H1 (cell line): ENCODE data around the gene ZNF771. TPM values are rescaled to one million over a fixed set of nuclear protein-coding genes. Genes with fewer than 3 reads are reported as not detected.

Experiments used
- KDM1A ChIP-seq: fragments of 200-600, 300-600 bp; sonication (generic); IDR thresholded peaks from 2 replicates; pipeline ENCODE4 v1.7.1; 2016; ENCODE audit warnings: mild to moderate bottlenecking, low read length, borderline replicate concordance
- PHF8 ChIP-seq: fragments of 200-600 bp; sonication (generic); conservative IDR thresholded peaks from 2 replicates; pipeline ENCODE4 v1.7.1; 2012; ENCODE audit warnings: low read depth, mild to moderate bottlenecking, inconsistent platforms, low read length, moderate library complexity
- polyA plus RNA-seq, 7 experiments: library from polyadenylated mRNA; depleted of rRNA in 3 of 7; stranded (reverse) in 5 of 7; unstranded in 2 of 7; fragments of >200 nt in 5 of 7; fragments of 200-250 nt in 2 of 7; gene quantifications; 1 replicate in 5 of 7; 2 replicates in 1 of 7; 4 replicates in 1 of 7; pipeline versions ENCODE4 v1.2.1 to v1.2.3, GENCODE V29; 2011 to 2013; ENCODE audit warnings: missing spikeins in 2 of 7, mixed read lengths in 2 of 7
- total RNA-seq: library from RNA; stranded (reverse); fragmentation: NEBNext Ultra II Directional; extraction: Animal tissue kit (Norgen Biotek cat#: 25700); gene quantifications from 2 replicates; pipeline ENCODE4 v1.2.1, GENCODE V29; 2021

The ZNF771 gene
- total and polyA plus RNA-seq, 2 of the 8 experiments (the other 6 are each of a cell fraction or from before 2014, with no cell fraction given): 10.6 to 15.7 TPM

GRCh38 chr16:30458561-30459394 lies 51.4 kb downstream of the ZNF771 start (continued):
- no peak for TF ChIP-seq PHF8
- no peak for TF ChIP-seq KDM1A
- TF ChIP-seq, all 59 proteins: peak for 0
